A549 treated with CORT108297 at 1 μM for 4 hours (cell line): Measurements from ENCODE around the gene NDFIP2. TPM values are rescaled to one million over a fixed set of nuclear protein-coding genes. Genes with fewer than 3 reads are reported as not detected.

ENCODE experiments used
- total RNA-seq: library from RNA; stranded (reverse); fragments of 200-300 nt; extraction: Qiagen RNA extraction; gene quantifications from 5 replicates; pipeline ENCODE4 v1.2.3, GENCODE V29; 2022

Gene NDFIP2, protein sequence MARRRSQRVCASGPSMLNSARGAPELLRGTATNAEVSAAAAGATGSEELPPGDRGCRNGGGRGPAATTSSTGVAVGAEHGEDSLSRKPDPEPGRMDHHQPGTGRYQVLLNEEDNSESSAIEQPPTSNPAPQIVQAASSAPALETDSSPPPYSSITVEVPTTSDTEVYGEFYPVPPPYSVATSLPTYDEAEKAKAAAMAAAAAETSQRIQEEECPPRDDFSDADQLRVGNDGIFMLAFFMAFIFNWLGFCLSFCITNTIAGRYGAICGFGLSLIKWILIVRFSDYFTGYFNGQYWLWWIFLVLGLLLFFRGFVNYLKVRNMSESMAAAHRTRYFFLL
- 18.5 to 21.8 TPM (median 19.4 TPM) in 5 replicates for total RNA-seq

DNA sequence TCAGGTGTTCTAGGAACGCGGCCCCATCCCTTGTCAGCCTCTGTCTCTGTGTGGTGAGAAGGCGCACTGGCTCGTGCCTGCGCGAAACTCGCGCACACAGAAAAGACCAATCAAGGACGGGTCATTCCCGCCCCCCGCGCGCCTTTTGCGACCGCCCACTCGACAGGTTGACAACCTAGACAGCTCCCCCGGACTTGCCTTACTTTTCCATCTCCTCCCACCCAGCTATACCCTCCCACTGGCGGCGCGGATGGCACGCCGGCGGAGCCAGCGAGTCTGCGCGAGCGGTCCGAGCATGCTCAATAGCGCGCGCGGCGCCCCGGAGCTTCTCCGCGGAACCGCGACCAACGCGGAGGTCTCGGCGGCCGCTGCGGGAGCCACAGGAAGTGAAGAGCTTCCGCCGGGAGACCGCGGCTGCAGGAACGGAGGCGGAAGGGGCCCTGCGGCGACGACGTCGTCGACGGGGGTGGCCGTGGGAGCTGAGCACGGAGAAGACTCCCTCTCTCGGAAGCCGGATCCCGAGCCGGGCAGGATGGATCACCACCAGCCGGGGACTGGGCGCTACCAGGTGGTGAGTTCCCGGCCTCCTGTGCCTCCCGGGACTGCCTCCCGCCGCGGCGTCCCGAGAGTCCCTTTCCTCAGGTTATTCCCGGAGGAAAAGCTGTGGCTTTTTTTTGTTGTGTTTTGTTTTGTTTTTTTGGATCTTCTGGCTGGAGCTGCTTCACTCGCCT is at the start of gene NDFIP2:
Gene NDFIP2 (plus strand): TSS at position 202 of the 731 bp plus-strand sequence. CDS start 49 bp downstream, at position 251.

Other genes starting within 250 kb of the NDFIP2 start
- 18.4 to 26.4 TPM (median 22.0 TPM) in 5 replicates for gene RBM26, start 74.9 kb upstream of the NDFIP2 start, total RNA-seq